Measurements from ENCODE around the gene PRPS1.

DNA sequence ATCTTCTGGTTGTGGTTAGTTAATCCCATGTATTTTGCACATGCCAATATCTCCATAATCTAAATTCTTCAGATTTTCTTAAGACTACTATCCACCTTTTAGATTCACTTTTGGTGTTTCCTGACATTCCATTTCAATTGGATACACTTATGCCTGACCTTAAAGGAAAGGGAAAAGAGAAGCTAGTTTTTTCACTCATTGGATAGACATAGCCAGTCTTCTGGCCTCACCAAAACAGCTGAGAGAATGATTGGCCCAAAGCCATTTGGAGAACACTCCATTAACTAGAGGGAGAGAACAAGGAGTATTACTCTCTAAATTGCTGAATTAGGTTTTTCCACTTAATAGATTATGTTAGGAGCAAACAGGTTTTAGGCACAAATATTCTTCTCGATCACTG is 4.0 kb downstream of the PRPS1 start:
- TF ChIP-seq, protein P1, sequence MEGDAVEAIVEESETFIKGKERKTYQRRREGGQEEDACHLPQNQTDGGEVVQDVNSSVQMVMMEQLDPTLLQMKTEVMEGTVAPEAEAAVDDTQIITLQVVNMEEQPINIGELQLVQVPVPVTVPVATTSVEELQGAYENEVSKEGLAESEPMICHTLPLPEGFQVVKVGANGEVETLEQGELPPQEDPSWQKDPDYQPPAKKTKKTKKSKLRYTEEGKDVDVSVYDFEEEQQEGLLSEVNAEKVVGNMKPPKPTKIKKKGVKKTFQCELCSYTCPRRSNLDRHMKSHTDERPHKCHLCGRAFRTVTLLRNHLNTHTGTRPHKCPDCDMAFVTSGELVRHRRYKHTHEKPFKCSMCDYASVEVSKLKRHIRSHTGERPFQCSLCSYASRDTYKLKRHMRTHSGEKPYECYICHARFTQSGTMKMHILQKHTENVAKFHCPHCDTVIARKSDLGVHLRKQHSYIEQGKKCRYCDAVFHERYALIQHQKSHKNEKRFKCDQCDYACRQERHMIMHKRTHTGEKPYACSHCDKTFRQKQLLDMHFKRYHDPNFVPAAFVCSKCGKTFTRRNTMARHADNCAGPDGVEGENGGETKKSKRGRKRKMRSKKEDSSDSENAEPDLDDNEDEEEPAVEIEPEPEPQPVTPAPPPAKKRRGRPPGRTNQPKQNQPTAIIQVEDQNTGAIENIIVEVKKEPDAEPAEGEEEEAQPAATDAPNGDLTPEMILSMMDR (IDR thresholded peaks at IDR 0.05) = no peak
- no peak for TF ChIP-seq POLR2A (IDR thresholded peaks at IDR 0.05)

All from right lobe of liver (tissue), 4 donors.